M059J (cell line): ENCODE data around the gene FSIP1. TPM values are rescaled to one million over a fixed set of nuclear protein-coding genes. Genes with fewer than 3 reads are reported as not detected.

Experiments used
- DNase-seq: peaks from one replicate; pipeline ENCODE4 v3.0.0-alpha.2; 2012; ENCODE audit warnings: low read depth
- total RNA-seq: library from RNA; depleted of rRNA; stranded (reverse); fragments of >200 nt; shearing (Covaris generic); gene quantifications from 2 replicates; pipeline ENCODE4 v1.2.3, GENCODE V29; 2014

The FSIP1 gene
- total RNA-seq, 1 experiment from 2014 or later = 0.76 TPM

DNA sequence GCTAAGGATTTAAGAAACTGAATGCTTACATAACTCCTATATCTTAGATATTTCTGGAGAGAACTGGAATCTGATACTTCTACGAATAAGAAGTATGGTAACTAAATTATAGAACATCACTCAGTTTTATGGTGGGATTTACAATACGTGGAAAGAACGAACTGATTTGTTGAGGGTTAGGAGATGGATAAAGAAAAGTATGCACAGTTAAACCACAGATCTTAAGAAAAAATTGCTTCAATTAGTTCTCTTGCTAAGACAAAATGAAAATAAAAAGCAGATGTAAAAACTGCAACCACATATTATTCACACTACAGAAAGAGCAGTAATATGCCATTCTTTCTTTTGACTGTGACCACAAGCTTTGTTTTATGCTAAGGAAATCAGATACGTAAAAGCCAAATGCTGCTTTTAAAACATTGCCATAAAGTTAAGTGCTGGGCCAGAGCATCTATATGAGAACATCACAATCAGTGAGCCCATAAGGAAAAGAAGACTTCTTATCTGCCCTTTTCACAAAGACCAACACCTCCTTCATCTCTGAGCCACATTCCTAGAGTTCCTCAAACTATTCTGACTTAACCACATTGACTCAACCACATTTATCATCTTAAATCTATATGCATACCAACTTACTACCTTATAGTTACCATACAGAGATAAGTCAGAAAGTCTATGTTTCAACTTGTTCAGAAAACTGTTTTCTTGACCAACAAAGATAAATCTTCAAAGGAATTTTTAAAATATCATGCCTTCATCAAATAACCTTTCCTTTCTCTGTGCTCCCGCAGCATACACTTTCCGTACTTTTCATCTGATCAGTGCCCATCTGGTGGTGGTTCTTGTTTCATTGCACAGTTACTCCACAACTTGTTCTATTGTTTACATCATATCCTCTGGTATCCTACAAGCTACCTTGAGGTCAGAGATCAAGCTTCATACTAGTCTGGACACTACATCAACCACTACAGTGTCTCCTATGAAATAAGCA, 61.7 kb downstream of the FSIP1 start:
- DNase-seq = peak; percentile 52

- DNase-seq = no peak
Measured at GRCh38 chr15:39720081-39720480, 62.6 kb downstream of the FSIP1 start.

DNA sequence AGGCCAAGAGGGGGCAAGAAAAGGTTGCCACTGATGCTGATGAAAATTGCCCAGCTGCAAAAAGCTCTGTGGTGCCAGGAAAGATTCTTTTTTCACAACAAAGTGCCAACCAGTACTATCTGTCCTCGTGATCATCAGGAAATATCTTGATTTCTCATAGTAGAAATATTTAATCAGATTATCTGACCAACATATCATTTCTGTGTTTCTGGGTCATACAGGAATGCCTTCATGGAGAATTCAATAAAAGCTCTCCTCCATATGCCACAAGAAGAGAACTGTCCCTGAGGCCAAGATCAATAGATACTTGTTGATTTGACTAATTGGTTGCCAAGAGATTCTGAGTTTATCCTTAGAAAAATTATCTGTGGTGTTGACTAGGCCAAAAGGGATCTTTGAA, 63.5 kb downstream of the FSIP1 start:
- no peak for DNase-seq

DNA sequence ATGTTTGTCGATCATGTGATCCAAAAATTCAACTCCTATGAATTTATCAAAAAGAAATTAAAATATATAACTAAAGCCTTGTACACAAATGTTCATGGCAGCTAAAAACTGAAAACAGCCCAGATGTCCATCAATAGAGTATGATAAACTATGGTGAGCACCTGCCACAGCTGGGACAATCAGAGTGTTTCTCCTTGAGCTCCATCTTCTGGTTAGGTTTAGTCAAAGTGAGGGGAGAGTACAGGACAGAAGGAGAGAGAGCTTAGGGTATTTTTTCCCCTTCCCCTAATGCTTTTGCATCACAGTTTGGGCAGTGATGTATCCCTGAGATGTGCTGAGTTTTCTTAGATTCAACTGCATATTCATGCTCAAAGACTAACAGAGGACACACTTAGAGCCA, 65.5 kb downstream of the FSIP1 start:
- DNase-seq = no peak

DNA sequence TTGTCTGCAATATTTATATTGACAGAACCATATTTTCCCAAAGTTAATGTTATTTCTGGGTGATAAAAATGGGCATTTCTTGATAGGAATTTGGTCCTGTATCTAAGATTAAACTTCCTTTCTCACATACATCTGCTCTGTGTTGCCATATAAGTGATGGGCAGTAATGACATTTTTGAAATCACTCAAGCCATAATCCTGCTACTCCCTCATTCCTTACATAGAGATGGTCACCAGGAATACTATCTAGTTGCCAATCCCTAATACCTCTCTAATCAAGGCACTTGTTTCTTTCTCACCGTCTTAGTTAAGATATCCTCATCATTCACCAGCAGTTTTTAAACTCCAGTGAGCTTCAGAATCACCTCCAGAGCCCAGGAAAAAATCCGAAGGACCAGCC, 68.4 kb downstream of the FSIP1 start:
- DNase-seq = no peak

- no peak for DNase-seq
Measured at GRCh38 chr15:39713846-39714245, 68.8 kb downstream of the FSIP1 start.

GRCh38 chr15:39710681-39711080, 72.0 kb downstream of the FSIP1 start:
- peak; percentile 26 for DNase-seq

GRCh38 chr15:39709941-39710340, 72.7 kb downstream of the FSIP1 start:
- DNase-seq = no peak

DNA sequence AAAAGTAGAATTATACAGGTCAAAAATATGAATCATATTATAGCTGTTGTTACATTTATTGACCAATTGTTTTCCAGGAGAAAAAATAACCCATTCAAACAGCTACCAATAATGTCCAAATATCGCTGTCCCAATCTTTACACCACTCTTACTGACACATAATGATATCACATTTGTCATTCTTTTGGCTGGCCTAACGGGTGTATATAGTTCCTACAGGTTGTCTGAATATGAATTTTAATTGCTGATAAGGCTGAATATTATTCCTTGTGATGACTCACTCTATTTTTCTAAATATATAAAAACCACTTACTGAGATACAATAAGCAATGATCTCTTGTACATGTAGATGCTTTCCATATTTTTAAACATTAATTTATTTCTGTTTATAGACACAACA, 76.4 kb downstream of the FSIP1 start:
- no peak for DNase-seq

DNA sequence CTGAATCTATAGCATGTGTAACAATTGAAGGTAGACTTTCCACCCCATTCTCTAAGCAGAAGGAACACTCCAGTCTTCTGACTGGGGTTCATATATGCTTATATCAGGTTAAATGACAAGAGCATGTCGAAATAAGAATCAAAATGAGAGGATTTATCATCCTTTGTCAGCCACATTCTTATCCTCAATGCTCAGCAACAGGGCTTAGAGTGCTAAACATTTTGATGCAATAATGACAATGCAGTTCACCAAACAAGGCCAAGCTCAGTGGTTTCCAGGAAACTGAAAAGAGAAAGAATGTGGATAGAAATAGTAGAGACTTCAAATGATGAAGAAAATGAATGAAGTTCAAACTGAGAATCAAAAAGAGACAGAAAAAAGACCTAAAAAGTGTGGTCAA, 78.0 kb downstream of the FSIP1 start:
- peak; percentile 26 for DNase-seq

DNA sequence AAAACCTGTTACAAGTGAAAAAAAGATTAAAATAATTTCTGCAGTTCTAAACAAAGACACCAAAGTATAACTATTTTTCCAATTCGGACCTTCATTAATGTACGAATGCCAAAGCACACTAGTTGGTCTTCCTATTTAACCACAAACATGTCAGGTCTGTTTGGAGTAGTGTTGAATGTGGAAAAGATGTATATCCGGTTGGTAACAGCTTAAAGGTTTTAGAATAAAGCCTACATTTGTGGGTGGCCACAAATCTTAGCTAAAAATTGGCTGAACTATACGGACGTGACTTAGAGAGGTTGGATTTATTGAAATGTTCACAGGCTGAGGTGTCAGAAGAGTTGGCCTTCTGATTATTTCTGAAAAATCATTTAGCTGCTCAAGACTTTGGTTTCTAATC, 78.4 kb downstream of the FSIP1 start:
- DNase-seq = no peak

DNA sequence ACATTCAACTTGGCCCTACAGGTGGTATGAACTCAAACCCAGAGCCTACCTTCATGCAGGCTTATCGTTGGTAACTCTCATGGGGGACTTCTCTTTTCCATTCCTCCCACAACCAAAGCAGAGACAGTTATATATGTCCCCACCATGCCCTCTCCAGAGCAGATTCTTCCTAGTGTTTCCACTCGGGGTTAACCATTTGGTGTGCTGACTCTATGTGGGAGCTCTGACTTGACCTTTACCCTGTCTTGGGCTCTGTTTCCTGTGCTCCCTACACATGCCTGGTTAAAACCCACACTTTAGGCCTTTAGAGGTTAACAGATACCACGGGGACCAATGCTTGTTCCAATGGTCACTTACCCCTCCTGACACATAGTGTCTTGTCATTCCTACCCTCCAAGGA, 80.7 kb downstream of the FSIP1 start:
- no peak for DNase-seq

- DNase-seq = no peak
Measured at GRCh38 chr15:39700375-39700700, 82.3 kb downstream of the FSIP1 start.

DNA sequence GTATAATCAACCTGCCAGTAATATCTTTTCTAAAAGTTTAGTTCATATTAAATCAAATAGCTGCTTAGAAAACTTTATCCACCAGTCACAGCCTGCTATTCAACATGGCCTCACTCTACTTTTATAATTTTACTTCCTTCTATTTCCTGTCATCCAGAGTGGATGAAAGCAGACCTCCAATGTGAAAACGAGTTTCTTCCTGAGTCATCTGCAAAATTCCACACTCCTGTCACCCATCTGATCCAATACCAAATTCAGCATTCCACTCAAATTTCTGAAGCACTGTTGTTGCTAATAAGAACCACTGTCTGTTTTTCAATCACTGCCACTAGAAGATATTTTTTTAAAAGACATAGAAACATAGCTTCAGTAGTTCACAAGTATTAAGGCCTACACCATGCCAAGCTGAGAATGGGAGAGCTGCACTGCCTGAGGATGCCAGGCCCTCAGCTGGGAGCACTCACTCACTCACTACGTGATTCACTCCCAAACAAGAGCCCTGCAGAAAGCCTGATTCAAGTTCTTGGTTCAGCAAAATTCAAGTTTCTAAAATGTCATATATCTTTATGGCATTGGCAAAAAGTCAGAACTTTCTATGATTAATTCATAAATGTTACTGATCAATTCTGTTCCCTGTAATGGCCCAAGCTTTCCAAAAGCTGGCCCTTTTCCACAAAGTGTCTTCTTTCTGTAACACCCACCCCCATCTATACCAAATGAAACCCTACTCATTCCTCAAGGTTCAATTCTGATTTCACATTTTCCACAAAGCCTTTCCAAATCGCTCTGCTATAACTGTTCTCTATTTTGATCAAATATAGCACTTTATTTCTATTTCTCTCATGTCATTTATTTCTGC, 82.9 kb downstream of the FSIP1 start:
- DNase-seq = no peak

GRCh38 chr15:39698444-39699390, 83.9 kb downstream of the FSIP1 start:
- no peak for DNase-seq

DNA sequence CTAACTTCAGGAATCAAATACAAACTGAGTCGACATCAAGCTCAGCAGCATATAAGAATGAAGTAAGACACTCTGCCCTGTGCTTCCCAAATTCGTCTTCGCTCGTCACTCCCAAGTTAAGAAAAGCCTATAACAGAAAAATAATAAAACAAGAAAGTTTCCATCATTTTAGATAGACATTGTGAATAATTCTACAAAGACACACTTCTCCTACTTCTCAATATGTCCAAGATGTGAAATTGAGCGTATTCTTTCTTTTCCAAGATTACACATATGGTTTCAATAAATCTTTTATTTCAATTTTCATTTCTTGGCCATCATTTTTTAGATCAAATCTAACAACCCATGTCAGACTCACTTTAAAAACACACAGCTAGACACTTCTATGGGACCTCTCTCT, 85.1 kb downstream of the FSIP1 start:
- no peak for DNase-seq

DNA sequence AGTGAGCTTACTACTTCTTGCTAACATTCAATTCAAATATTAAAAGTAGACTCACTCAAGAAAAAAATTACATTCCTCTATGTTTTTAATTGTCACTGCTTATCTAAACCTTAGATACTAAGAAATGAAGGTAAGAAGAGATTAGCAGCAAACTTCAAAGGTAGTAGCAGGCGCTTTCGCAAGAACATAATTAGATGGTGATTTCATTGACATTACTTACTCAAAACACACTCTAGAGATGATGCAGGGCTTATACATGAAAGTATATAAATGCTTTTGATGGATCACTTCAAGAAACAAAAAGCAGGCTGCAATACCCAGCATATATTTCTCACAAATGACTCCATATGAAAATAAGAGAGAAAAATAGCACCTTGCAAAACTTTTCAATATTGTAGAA, 86.8 kb downstream of the FSIP1 start:
- DNase-seq = no peak

DNA sequence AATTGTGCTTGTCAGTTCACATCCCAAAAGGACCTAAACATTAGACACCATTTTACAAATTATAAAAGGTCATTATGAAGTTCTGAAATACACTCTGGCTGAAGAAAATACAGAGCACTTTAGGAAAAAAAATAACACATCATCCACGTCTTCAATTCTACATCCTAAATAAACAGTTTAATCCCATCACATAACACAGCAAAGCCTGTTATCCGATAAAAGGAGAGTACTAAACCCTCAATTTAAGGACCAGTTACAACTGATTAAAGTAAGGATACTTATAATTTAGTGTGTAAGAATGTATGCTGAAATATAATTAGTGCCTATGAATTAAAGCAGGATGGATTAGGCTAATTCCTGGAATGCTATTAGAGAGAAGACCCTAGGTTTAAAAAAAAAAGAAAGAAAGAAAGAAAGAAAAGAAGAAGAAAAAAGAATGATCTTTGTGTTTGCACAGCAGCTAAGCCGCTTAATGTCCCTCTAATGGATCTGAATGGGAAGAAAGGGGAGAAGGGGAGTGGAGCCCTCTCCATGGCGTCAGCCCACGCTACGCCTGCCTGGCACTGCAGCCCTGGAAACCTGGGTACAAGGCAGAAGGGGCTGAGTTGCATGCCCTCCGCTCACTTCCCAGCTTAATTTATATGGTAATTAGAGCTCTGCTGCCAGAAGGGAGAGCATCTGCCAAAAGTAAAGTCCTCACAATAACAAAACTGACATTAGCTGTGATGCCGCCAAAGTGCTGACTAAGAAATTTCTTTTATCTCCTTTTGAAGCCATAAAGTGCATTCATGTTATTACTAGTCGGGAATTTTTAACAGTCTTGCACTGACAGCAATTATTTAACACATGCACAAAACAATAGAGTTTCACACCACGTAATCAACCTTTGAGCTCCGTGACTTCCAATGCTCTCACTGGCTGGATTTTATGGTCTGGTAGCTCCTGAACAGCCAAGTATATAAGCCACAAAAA, 90.0 kb downstream of the FSIP1 start:
- DNase-seq = no peak

GRCh38 chr15:39690881-39691634, 91.6 kb downstream of the FSIP1 start:
- no peak for DNase-seq

DNA sequence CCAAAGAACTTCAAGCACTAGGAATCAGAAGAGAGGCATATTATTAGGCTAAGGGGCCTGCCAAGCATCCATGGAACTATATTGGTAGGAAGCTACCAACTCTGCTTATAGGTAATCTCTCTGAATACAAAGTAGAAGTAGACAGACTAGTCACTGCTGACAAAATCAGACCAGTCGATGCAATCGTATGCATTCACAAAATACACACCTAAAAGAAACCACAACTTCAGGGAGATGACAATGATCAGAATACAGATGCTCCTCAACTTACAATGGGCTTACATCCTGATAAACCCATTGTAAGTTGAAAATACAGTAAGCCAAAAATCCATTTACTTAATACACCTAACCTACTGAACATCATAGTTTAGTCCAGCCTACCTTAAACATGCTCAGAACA, 94.7 kb downstream of the FSIP1 start:
- DNase-seq = no peak
